ENCODE data around the gene DCBLD2. TPM values are rescaled to one million over a fixed set of nuclear protein-coding genes. Genes with fewer than 3 reads are reported as not detected.

DCBLD2 gene
- total RNA-seq, 1 experiment from 2014 or later, result 48.0 TPM

DNA sequence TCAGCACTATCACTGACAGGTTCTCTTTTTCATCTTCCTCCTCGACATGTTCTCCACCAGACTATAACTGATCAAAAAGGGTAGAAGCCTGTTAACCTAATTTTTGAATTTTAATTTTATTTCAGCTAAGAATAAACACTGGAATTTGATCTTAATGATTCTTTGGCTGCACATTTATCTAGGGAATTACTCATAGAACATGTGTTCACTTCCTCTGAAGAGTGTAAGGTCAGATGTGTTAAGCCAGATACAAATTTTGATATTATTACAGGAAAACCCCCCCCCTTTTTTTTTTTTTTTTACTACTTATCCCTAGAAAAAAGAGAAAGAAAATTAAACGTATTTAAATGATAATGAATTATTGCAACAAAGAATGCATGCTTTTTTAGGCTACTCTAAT lies 15.0 kb downstream of the DCBLD2 start:
- no peak overlapping the region for H2AK5ac ChIP-seq (ENCODE audit: insufficient read length, low read length)
- H4K8ac ChIP-seq (replicated peaks; ENCODE audit: insufficient read length, low read depth, low read length), result no peak overlapping the region
- no peak overlapping the region for H2AFZ ChIP-seq (ENCODE audit: low read length)
- H3K27ac ChIP-seq (ENCODE audit: insufficient read length, low read depth, low read length), result no peak overlapping the region
- no peaks in the 10 kb centered on the region for H3K79me1 ChIP-seq (ENCODE audit: insufficient read depth, low read depth, low read length, poor library complexity, severe bottlenecking)
- no peak overlapping the region for H3K4ac ChIP-seq (ENCODE audit: low read depth, low read length)
- no peak for DNase-seq
- no peak overlapping the region for H3K23ac ChIP-seq (ENCODE audit: insufficient read length, low read depth, low read length)
- H4K5ac ChIP-seq (ENCODE audit: insufficient read length, low read depth, low read length), result no peak overlapping the region
- no peak overlapping the region for H3K4me2 ChIP-seq (ENCODE audit: insufficient read depth, insufficient read length, low read length)
- H3K27me3 ChIP-seq (ENCODE audit: insufficient read depth, low read length), result no peaks in the 10 kb centered on the region
- Mint-ChIP-seq H3K36me3 (ENCODE audit: insufficient read depth in 1 of 3, low read depth in 3 of 3) (peaks cover 8 to 15% (median 12%) of the 10 kb centered on the region in 3 experiments; a peak in 6 of 7 replicates), H3K27ac (peak overlapping the region in 2 of 3 experiments; percentile 1 to 43; a peak in 3 of 7 replicates), H3K4me3 (peak overlapping the region in 1 of 2 experiments; percentile 6; a peak in 1 of 5 replicates), H3K4me1 (peaks cover 27 to 34% of the 10 kb centered on the region in 2 experiments), H3K27me3 (ENCODE audit: low read depth) (no peaks in the 10 kb centered on the region), H3K9me3 (no peaks in the 10 kb centered on the region)
- WGBS (ENCODE audit: extremely low coverage, insufficient read length, low lambda C conversion rate), result no CpG with 5 or more reads among the region's 2 CpGs
- H2BK15ac ChIP-seq (ENCODE audit: low read depth, low read length), result no peak overlapping the region
- no peak overlapping the region for H3K14ac ChIP-seq (ENCODE audit: insufficient read depth, low read length)
- H2BK12ac ChIP-seq (ENCODE audit: insufficient read length, low read depth, low read length), result no peak overlapping the region
- no peaks in the 10 kb centered on the region for H3K9me3 ChIP-seq (ENCODE audit: control insufficient read depth, low read depth, low read length)
- H3T11ph ChIP-seq (ENCODE audit: low read length), result no peak overlapping the region
- no peak overlapping the region for H2BK120ac ChIP-seq (ENCODE audit: low read depth, low read length, poor library complexity, severe bottlenecking)
- no peak for TF ChIP-seq CTCF (conservative IDR thresholded peaks at IDR 0.05)
- H4K91ac ChIP-seq (ENCODE audit: insufficient read length, low read depth, low read length), result no peak overlapping the region
- no peak overlapping the region for H3K9ac ChIP-seq (ENCODE audit: extremely low read depth, insufficient read length, low read length)
- no peak overlapping the region for H2BK5ac ChIP-seq (ENCODE audit: insufficient read length, low read length)
- H3K18ac ChIP-seq (ENCODE audit: insufficient read length, low read depth, low read length), result no peak overlapping the region
- H3K23me2 ChIP-seq (ENCODE audit: insufficient read length, low read depth, low read length, poor library complexity, severe bottlenecking), result no peaks in the 10 kb centered on the region
- H4K20me1 ChIP-seq (ENCODE audit: control insufficient read depth, insufficient read depth, insufficient read length), result no peaks in the 10 kb centered on the region
- H3K79me2 ChIP-seq (ENCODE audit: insufficient read depth, low read length), result peaks cover 4% of the 10 kb centered on the region; the same call in 1 of the 2 replicates
- H3K4me1 ChIP-seq (ENCODE audit: insufficient read depth, low read length), result peaks cover 13% of the 10 kb centered on the region
- H2BK20ac ChIP-seq (ENCODE audit: low read depth, low read length, poor library complexity, severe bottlenecking), result no peak overlapping the region
- H3K56ac ChIP-seq (ENCODE audit: insufficient read length, low read depth, low read length), result no peak overlapping the region
